ENCODE measurements around the gene HOXD9. TPM values are rescaled to one million over a fixed set of nuclear protein-coding genes. Genes with fewer than 3 reads are reported as not detected.

Gene HOXD9
- polyA plus RNA-seq, 1 donor from 2014 or later = not detected

DNA sequence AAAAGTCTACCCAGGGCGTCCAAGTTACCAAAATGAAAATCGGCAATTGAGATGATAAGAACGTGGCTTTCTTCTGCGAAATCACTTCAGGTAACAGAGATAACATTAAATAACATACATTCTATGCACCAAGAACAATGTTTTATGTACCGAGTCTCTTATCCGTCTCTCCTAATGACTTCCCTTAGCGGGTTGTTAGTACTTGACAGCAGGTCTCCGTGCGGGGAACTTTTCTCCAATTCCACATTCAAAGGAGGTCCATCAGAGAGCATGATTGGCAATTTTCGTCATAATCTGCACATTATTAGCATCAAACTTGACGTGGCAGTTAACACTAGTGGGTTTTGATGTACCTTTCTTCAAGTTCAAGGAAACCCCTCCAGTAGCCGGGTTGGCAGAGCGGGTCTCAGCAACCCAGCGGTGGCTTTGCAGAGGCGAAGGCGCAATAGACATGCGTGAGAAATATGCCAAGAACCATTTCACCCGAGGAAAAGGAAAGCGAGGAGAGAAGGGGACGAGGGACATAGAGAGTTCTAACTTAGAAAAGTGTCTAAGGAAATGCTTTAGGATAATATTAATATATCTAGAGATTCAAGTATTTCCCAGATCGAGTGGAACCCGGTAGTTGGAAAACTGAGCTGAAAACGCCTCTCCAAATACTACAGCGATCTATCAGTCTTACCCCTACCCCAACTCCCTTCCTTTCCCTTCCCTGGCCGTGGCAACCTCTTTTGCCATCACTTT lies 43.8 kb upstream of the HOXD9 start:
- H3K27ac ChIP-seq (ENCODE audit: low read length) = no peak overlapping the region
- H3K9me3 ChIP-seq (ENCODE audit: low read length) = peaks cover under 1% of the 10 kb centered on the region
- H3K9ac ChIP-seq (ENCODE audit: low read length) = no peak overlapping the region
- no peak overlapping the region for H3K4me3 ChIP-seq (ENCODE audit: low read length)
- no peaks in the 10 kb centered on the region for H3K36me3 ChIP-seq (ENCODE audit: insufficient read depth, low read length)
- H3K79me2 ChIP-seq (replicated peaks; ENCODE audit: insufficient read depth, low read length) = no peaks in the 10 kb centered on the region
- peaks cover 98% of the 10 kb centered on the region for H3K27me3 ChIP-seq (ENCODE audit: insufficient read depth, low read depth, low read length)
- H3F3A ChIP-seq (ENCODE audit: insufficient read depth, low read length, poor library complexity, severe bottlenecking) = no peaks in the 10 kb centered on the region
- no peak overlapping the region for H2AFZ ChIP-seq (ENCODE audit: low read depth, low read length)
- no peaks in the 10 kb centered on the region for H4K20me1 ChIP-seq (ENCODE audit: insufficient read depth)
- TF ChIP-seq POLR2AphosphoS5 (IDR thresholded peaks at IDR 0.05) (no peak), RAD21 (conservative IDR thresholded peaks at IDR 0.05) (no peak), SMC3 (conservative IDR thresholded peaks at IDR 0.05; ENCODE audit: poor library complexity) (no peak), MXI1 (conservative IDR thresholded peaks at IDR 0.05; ENCODE audit: poor library complexity, severe bottlenecking) (no peak), EZH2 (IDR thresholded peaks at IDR 0.05; ENCODE audit: borderline replicate concordance, insufficient read depth, low read length, poor library complexity, severe bottlenecking) (no peak), TAF1 (IDR thresholded peaks at IDR 0.05; ENCODE audit: low read depth) (no peak), EP300 (conservative IDR thresholded peaks at IDR 0.05; ENCODE audit: poor library complexity, severe bottlenecking) (no peak)
- TF ChIP-seq, protein P1, sequence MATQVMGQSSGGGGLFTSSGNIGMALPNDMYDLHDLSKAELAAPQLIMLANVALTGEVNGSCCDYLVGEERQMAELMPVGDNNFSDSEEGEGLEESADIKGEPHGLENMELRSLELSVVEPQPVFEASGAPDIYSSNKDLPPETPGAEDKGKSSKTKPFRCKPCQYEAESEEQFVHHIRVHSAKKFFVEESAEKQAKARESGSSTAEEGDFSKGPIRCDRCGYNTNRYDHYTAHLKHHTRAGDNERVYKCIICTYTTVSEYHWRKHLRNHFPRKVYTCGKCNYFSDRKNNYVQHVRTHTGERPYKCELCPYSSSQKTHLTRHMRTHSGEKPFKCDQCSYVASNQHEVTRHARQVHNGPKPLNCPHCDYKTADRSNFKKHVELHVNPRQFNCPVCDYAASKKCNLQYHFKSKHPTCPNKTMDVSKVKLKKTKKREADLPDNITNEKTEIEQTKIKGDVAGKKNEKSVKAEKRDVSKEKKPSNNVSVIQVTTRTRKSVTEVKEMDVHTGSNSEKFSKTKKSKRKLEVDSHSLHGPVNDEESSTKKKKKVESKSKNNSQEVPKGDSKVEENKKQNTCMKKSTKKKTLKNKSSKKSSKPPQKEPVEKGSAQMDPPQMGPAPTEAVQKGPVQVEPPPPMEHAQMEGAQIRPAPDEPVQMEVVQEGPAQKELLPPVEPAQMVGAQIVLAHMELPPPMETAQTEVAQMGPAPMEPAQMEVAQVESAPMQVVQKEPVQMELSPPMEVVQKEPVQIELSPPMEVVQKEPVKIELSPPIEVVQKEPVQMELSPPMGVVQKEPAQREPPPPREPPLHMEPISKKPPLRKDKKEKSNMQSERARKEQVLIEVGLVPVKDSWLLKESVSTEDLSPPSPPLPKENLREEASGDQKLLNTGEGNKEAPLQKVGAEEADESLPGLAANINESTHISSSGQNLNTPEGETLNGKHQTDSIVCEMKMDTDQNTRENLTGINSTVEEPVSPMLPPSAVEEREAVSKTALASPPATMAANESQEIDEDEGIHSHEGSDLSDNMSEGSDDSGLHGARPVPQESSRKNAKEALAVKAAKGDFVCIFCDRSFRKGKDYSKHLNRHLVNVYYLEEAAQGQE (IDR thresholded peaks at IDR 0.05; ENCODE audit: borderline replicate concordance) = no peak
- TF ChIP-seq, protein P2, sequence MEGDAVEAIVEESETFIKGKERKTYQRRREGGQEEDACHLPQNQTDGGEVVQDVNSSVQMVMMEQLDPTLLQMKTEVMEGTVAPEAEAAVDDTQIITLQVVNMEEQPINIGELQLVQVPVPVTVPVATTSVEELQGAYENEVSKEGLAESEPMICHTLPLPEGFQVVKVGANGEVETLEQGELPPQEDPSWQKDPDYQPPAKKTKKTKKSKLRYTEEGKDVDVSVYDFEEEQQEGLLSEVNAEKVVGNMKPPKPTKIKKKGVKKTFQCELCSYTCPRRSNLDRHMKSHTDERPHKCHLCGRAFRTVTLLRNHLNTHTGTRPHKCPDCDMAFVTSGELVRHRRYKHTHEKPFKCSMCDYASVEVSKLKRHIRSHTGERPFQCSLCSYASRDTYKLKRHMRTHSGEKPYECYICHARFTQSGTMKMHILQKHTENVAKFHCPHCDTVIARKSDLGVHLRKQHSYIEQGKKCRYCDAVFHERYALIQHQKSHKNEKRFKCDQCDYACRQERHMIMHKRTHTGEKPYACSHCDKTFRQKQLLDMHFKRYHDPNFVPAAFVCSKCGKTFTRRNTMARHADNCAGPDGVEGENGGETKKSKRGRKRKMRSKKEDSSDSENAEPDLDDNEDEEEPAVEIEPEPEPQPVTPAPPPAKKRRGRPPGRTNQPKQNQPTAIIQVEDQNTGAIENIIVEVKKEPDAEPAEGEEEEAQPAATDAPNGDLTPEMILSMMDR (IDR thresholded peaks at IDR 0.05; ENCODE audit: poor library complexity, severe bottlenecking) = no peak
- no peaks in the 10 kb centered on the region for H3K9me2 ChIP-seq (ENCODE audit: insufficient read depth, low read length)
- H3K4me2 ChIP-seq (ENCODE audit: low read length) = no peak overlapping the region

DNA sequence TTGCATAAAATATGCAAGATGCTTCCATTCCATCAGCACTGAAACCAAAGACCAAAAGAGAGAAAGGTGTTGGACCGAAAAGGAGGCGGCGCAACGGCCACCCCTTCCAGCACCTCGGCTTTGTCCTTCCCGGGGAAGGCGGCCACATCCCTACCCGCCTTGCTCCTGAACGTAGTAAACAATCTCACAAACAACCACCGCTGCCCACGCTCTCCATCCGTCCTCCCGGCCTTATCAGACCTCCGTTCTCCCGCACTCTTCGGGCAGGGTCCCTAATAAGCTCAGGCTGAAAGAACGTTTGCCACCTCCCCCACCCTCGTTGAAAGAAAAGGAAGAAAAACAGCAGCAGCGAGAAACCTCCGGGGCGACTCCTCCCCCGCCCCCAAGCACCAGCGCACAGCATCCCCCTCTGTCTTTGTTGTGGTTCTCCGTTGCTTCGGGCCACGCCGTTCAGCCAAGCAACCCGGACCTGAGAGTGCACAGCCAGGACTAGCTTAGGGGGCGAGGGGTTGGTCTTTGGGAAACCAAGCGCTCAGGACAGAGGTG lies 43.2 kb upstream of the HOXD9 start:
- H3K4me3 ChIP-seq (ENCODE audit: low read length) = no peak overlapping the region
- H3K9me2 ChIP-seq (ENCODE audit: insufficient read depth, low read length) = no peaks in the 10 kb centered on the region
- no peaks in the 10 kb centered on the region for H3F3A ChIP-seq (ENCODE audit: insufficient read depth, low read length, poor library complexity, severe bottlenecking)
- no peak overlapping the region for H3K27ac ChIP-seq (ENCODE audit: low read length)
- H3K27me3 ChIP-seq (ENCODE audit: insufficient read depth, low read depth, low read length) = peaks cover 98% of the 10 kb centered on the region
- H3K79me2 ChIP-seq (replicated peaks; ENCODE audit: insufficient read depth, low read length) = no peaks in the 10 kb centered on the region
- peaks cover 4% of the 10 kb centered on the region for H3K9me3 ChIP-seq (ENCODE audit: low read length)
- no peaks in the 10 kb centered on the region for H4K20me1 ChIP-seq (ENCODE audit: insufficient read depth)
- TF ChIP-seq RAD21 (conservative IDR thresholded peaks at IDR 0.05) (no peak), EP300 (conservative IDR thresholded peaks at IDR 0.05; ENCODE audit: poor library complexity, severe bottlenecking) (no peak), TAF1 (IDR thresholded peaks at IDR 0.05; ENCODE audit: low read depth) (no peak), MXI1 (conservative IDR thresholded peaks at IDR 0.05; ENCODE audit: poor library complexity, severe bottlenecking) (no peak), SMC3 (conservative IDR thresholded peaks at IDR 0.05; ENCODE audit: poor library complexity) (no peak), POLR2AphosphoS5 (IDR thresholded peaks at IDR 0.05) (peak; percentile 44), EZH2 (IDR thresholded peaks at IDR 0.05; ENCODE audit: borderline replicate concordance, insufficient read depth, low read length, poor library complexity, severe bottlenecking) (peak; percentile 88)
- TF ChIP-seq, protein P2 (IDR thresholded peaks at IDR 0.05; ENCODE audit: poor library complexity, severe bottlenecking) = no peak
- TF ChIP-seq, protein P1 (IDR thresholded peaks at IDR 0.05; ENCODE audit: borderline replicate concordance) = no peak
- no peak overlapping the region for H3K9ac ChIP-seq (ENCODE audit: low read length)
- H3K36me3 ChIP-seq (ENCODE audit: insufficient read depth, low read length) = no peaks in the 10 kb centered on the region
- no peak overlapping the region for H3K4me2 ChIP-seq (ENCODE audit: low read length)
- H2AFZ ChIP-seq (ENCODE audit: low read depth, low read length) = no peak overlapping the region

Data from neural cell (in vitro differentiated cells).